MM.1S (cell line): ENCODE data around the gene SAMD4A.

Experiments
- EZH2 ChIP-seq: fragments of 300-600 bp; sonication (generic); optimal IDR thresholded peaks from 2 replicates; pipeline ENCODE3; 2017; ENCODE audit warnings: low read depth, mild to moderate bottlenecking, antibody characterized with exemption, low read length, mixed read lengths
- TF ChIP-seq, protein P1 (sequence below): fragments of 300-600 bp; sonication (generic); IDR thresholded peaks from 2 replicates; pipeline ENCODE4 v1.5.1; 2016; ENCODE audit warnings: antibody characterized with exemption, low read length, mixed read lengths

GRCh38 chr14:54711312-54711711 lies 144.4 kb downstream of the SAMD4A start:
- TF ChIP-seq, protein P1, sequence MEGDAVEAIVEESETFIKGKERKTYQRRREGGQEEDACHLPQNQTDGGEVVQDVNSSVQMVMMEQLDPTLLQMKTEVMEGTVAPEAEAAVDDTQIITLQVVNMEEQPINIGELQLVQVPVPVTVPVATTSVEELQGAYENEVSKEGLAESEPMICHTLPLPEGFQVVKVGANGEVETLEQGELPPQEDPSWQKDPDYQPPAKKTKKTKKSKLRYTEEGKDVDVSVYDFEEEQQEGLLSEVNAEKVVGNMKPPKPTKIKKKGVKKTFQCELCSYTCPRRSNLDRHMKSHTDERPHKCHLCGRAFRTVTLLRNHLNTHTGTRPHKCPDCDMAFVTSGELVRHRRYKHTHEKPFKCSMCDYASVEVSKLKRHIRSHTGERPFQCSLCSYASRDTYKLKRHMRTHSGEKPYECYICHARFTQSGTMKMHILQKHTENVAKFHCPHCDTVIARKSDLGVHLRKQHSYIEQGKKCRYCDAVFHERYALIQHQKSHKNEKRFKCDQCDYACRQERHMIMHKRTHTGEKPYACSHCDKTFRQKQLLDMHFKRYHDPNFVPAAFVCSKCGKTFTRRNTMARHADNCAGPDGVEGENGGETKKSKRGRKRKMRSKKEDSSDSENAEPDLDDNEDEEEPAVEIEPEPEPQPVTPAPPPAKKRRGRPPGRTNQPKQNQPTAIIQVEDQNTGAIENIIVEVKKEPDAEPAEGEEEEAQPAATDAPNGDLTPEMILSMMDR: no peak
- no peak for TF ChIP-seq EZH2
